GM12878 (cell line): ENCODE results near the gene FOXJ3. TPM values are rescaled to one million over a fixed set of nuclear protein-coding genes. Genes with fewer than 3 reads are reported as not detected.

Source experiments
- ATAC-seq: fragments of 200-7000 bp; cut with Tn5 transposase; 3 replicates; pipeline ENCODE4 v1.9.1; 2020; ENCODE audit warnings: mild to moderate bottlenecking, moderate library complexity
- BruUV-seq: library from RNA; stranded (reverse); fragments of 400-500 nt; replicated peaks from 2 replicates; lab custom pipeline; 2021; lab: Mats Ljungman, UMichigan
- CTCF ChIA-PET: fragments of 300-600 bp; sonication (Branson Sonifier 250); formaldehyde crosslinking; extraction: SDS; loops from one replicate; lab custom pipeline; 2021; ENCODE audit warnings: inconsistent platforms; lab: Yijun Ruan, JAX
- POLR2A ChIA-PET: fragments of 350-600 bp; formaldehyde crosslinking; extraction: SDS; loops from one replicate; lab custom pipeline; 2021; ENCODE audit warnings: inconsistent platforms; lab: Charles Lee
- RAD21 ChIA-PET: fragments of 300-600 bp; sonication (Branson Sonifier 250); formaldehyde crosslinking; loops from one replicate; lab custom pipeline; 2023; ENCODE audit warnings: antibody characterized with exemption; ENCODE audit not compliant: unreplicated experiment; lab: Charles Lee
- SMC1A ChIA-PET: fragments of 300-600 bp; sonication (Branson Sonifier 250); formaldehyde crosslinking; loops from one replicate; lab custom pipeline; 2023; ENCODE audit not compliant: unreplicated experiment, uncharacterized antibody; lab: Charles Lee
- DNase-seq: peaks from one replicate; pipeline ENCODE4 v3.0.0-alpha.2; 2011; ENCODE audit warnings: low read depth, low spot score
- FAIRE-seq: peaks from 3 replicates; lab custom pipeline; 2011; peaks lifted over from hg19 to GRCh38; lab: Jason Lieb, UNC
- H2AFZ ChIP-seq: 2 replicates; pipeline ENCODE4 v1.6.0; 2011; ENCODE audit warnings: low read depth, low read length, control low read depth; ENCODE audit not compliant: control insufficient read depth
- H3K27ac ChIP-seq: 2 replicates; pipeline ENCODE4 v1.5.1; 2011; ENCODE audit warnings: control low read depth; ENCODE audit not compliant: control insufficient read depth, insufficient read depth
- H3K27me3 ChIP-seq, 2 experiments: replicated peaks in 1 of 2; 2 replicates each; pipeline versions ENCODE4 v1.6.0 to v1.6.1; 2011; ENCODE audit warnings: low read length in 1 of 2; ENCODE audit not compliant: control insufficient read depth in 2 of 2, insufficient read depth in 2 of 2
- H3K36me3 ChIP-seq, 2 experiments: 2 replicates each; pipeline ENCODE4 v1.5.1; 2011; ENCODE audit warnings: low read length in 1 of 2; ENCODE audit not compliant: control insufficient read depth in 2 of 2, insufficient read depth in 2 of 2
- H3K4me1 ChIP-seq: 2 replicates; pipeline ENCODE4 v1.6.1; 2011; ENCODE audit warnings: mild to moderate bottlenecking, low read length, moderate library complexity, mixed read lengths; ENCODE audit not compliant: control insufficient read depth, insufficient read depth
- H3K4me2 ChIP-seq: 2 replicates; pipeline ENCODE4 v1.6.0; 2011; ENCODE audit warnings: control low read depth; ENCODE audit not compliant: control insufficient read depth, insufficient read depth
- H3K4me3 ChIP-seq: fragments of 200-600 bp; sonication (generic); 2 replicates; pipeline ENCODE4 v1.5.1; 2016
- H3K79me2 ChIP-seq: 2 replicates; pipeline ENCODE4 v1.6.0; 2011; ENCODE audit warnings: low read length; ENCODE audit not compliant: control insufficient read depth, insufficient read depth
- H3K9ac ChIP-seq: 2 replicates; pipeline ENCODE4 v1.8.0; 2011; ENCODE audit warnings: low read length, control low read depth, mixed read lengths; ENCODE audit not compliant: control insufficient read depth, insufficient read depth
- H3K9me3 ChIP-seq: replicated peaks from 3 replicates; pipeline ENCODE4 v1.5.1; 2011; ENCODE audit warnings: mild to moderate bottlenecking, low read length; ENCODE audit not compliant: control insufficient read depth, insufficient read depth
- H4K20me1 ChIP-seq: 2 replicates; pipeline ENCODE4 v1.6.0; 2011; ENCODE audit not compliant: control insufficient read depth, insufficient read depth
- ASH2L ChIP-seq: fragments of 300-600, 200-600 bp; sonication (generic); IDR thresholded peaks from 2 replicates; pipeline ENCODE4 v1.6.1; 2017; ENCODE audit warnings: low read depth, mild to moderate bottlenecking, borderline replicate concordance
- BMI1 ChIP-seq: fragments of 450-650 bp; IDR thresholded peaks from 2 replicates; pipeline ENCODE4 v1.6.1; 2016; ENCODE audit warnings: mild to moderate bottlenecking, moderate library complexity, borderline replicate concordance
- EP300 ChIP-seq, 2 experiments: fragments of 150-350 bp in 1 of 2; IDR thresholded peaks; 2 replicates each; pipeline ENCODE4 v1.6.1; 2011 to 2012; ENCODE audit warnings: low read depth in 2 of 2, low read length in 2 of 2, borderline replicate concordance in 1 of 2, improper control_type of control experiment in 1 of 2, inconsistent platforms in 1 of 2; ENCODE audit not compliant: control insufficient read depth in 1 of 2
- KLF5 ChIP-seq: fragments of 450-650 bp; IDR thresholded peaks from 2 replicates; pipeline ENCODE4 v1.6.1; 2014; ENCODE audit warnings: mild to moderate bottlenecking; ENCODE audit not compliant: partially characterized antibody
- NBN ChIP-seq: fragments of 450-650 bp; IDR thresholded peaks from 2 replicates; pipeline ENCODE4 v1.6.1; 2016
- POU2F2 ChIP-seq: IDR thresholded peaks from 3 replicates; pipeline ENCODE4 v1.6.1; 2011; ENCODE audit warnings: low read depth, mild to moderate bottlenecking, low read length, borderline replicate concordance
- SREBF1 ChIP-seq: IDR thresholded peaks from 2 replicates; pipeline ENCODE4 v1.6.1; 2012; ENCODE audit warnings: mild to moderate bottlenecking, low read length
- TAF1 ChIP-seq: IDR thresholded peaks from 2 replicates; pipeline ENCODE4 v1.6.1; 2011; ENCODE audit warnings: mild to moderate bottlenecking, low read depth, low read length, borderline replicate concordance
- ZNF207 ChIP-seq: fragments of 450-650 bp; IDR thresholded peaks from 2 replicates; pipeline ENCODE4 v1.6.1; 2014; ENCODE audit warnings: antibody characterized with exemption, mild to moderate bottlenecking, borderline replicate concordance
- ZNF24 ChIP-seq: fragments of 450-650 bp; IDR thresholded peaks from 2 replicates; pipeline ENCODE4 v1.6.1; 2017; ENCODE audit warnings: antibody characterized with exemption, mild to moderate bottlenecking
- ZNF592 ChIP-seq: fragments of 450-650 bp; IDR thresholded peaks from 2 replicates; pipeline ENCODE4 v1.6.1; 2017; ENCODE audit warnings: mild to moderate bottlenecking, moderate library complexity
- WGBS: methylation state at CpG from one replicate; pipeline ENCODE4 v1.1.6; 2016; ENCODE audit warnings: low lambda C conversion rate; ENCODE audit not compliant: insufficient replicate concordance, insufficient coverage; ENCODE audit errors: missing lambda C conversion rate; 5-methylcytosine and 5-hydroxymethylcytosine counted together
- in situ Hi-C: fragments of 300-500 bp; cut with MboI; formaldehyde crosslinking; loops from 9 replicates; pipeline ENCODE4 v1.14.3; 2018; ENCODE audit warnings: mixed read lengths
- intact Hi-C: fragments of 100-400 bp; cut with micrococcal nuclease; formaldehyde crosslinking; loops from one replicate; pipeline ENCODE4 v1.14.2; 2022; ENCODE audit not compliant: unreplicated experiment
- polyA plus RNA-seq, 11 experiments: library from polyadenylated mRNA; depleted of rRNA in 4 of 11; unstranded in 6 of 11; stranded (reverse) in 5 of 11; fragments of >200 nt; fragmentation: Nextera tagmentation in 4 of 11; fragmentation: Illumina TruSeq in 1 of 11; extraction: Ambion mirVana in 4 of 11; extraction: Trizol in 1 of 11; gene quantifications; 1 replicate in 1 of 11; 2 replicates in 10 of 11; pipeline versions ENCODE4 v1.2.1 to v1.2.3, GENCODE V29; 2011 to 2016; ENCODE audit warnings: inconsistent platforms in 2 of 11, missing spikeins in 2 of 11, low read depth in 1 of 11
- total RNA-seq, 4 experiments: library from RNA; depleted of rRNA in 3 of 4; stranded (reverse); fragments of >200 nt in 3 of 4; fragmentation: Illumina TruSeq in 1 of 4; extraction: Trizol in 1 of 4; gene quantifications; 2 replicates each; pipeline versions ENCODE4 v1.2.1 to v1.2.3, GENCODE V29; 2013 to 2021
- TF ChIP-seq, protein P1 (sequence below): fragments of 450-650 bp; IDR thresholded peaks from 2 replicates; pipeline ENCODE4 v1.6.1; 2017; ENCODE audit warnings: mild to moderate bottlenecking

FOXJ3 gene
- total and polyA plus RNA-seq, 10 of the 15 experiments (the other 5 are each of a cell fraction or from before 2014, with no cell fraction given), result 9.5 to 54.2 (median 24.7) TPM

GRCh38 chr1:42348498-42348897 is 13.5 kb upstream of the FOXJ3 start:
- H2AFZ ChIP-seq, result no peak overlapping the region
- BruUV-seq, result no TSS peak
- H3K4me1 ChIP-seq, result no peaks in the 10 kb centered on the region

DNA sequence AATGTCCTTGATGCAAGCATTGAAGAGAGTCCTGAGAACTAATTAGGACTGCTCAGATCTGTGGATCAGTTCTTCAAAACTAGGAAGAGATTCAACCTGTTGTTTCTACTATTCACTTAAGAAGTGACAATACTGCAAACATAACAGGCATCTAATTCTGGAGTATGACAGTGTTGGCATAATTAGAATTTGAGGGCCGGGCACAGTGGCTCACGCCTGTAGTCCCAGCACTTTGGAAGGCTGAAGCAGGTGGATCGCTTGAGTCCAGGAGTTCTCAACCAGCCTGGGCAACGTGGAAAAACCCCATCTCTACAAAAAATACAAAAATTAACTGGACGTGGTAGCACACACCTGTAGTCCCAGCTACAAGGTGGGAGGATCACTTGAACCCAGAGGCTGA is 8.0 kb upstream of the FOXJ3 start:
- FAIRE-seq (no peak), ATAC-seq (no peak), DNase-seq (no peak)
- Histone ChIP-seq H3K27ac (no peak overlapping the region), H3K4me2 (no peak overlapping the region), H3K9me3 (no peaks in the 10 kb centered on the region), H3K36me3 (no peaks in the 10 kb centered on the region), H3K79me2 (no peaks in the 10 kb centered on the region), H4K20me1 (no peaks in the 10 kb centered on the region), H3K4me1 (no peaks in the 10 kb centered on the region), H2AFZ (no peak overlapping the region), H3K4me3 (no peak overlapping the region), H3K9ac (no peak overlapping the region), H3K27me3 (no peaks in the 10 kb centered on the region)
- no TSS peak for BruUV-seq
- RAD21 ChIA-PET, result no interaction called here
- POLR2A ChIA-PET, result no interaction called here
- in situ Hi-C loops, result no loop called here
- CTCF ChIA-PET, result no interaction called here
- intact Hi-C loops, result loop anchor here (5.0 kb wide), 3 partner anchors 114 to 404 kb away; partner anchors contain the start of genes PPCS and ZMYND12
- WGBS, result 21% methylated on average over 5 of the region's 5 CpGs
- SMC1A ChIA-PET, result interaction anchor here (1.6 kb wide), 1 partner anchor 170 kb away, joined by 3 read pairs; no protein-coding TSS in a partner anchor
- TF ChIP-seq EP300 (IDR thresholded peaks at IDR 0.05; ENCODE audit: borderline replicate concordance in 1 of 2, control insufficient read depth in 1 of 2, low read depth in 2 of 2, low read length in 2 of 2), result no peak
- no peak for TF ChIP-seq NBN
- TF ChIP-seq ZNF207, result no peak
- no peak for TF ChIP-seq ASH2L
- TF ChIP-seq, protein P1, sequence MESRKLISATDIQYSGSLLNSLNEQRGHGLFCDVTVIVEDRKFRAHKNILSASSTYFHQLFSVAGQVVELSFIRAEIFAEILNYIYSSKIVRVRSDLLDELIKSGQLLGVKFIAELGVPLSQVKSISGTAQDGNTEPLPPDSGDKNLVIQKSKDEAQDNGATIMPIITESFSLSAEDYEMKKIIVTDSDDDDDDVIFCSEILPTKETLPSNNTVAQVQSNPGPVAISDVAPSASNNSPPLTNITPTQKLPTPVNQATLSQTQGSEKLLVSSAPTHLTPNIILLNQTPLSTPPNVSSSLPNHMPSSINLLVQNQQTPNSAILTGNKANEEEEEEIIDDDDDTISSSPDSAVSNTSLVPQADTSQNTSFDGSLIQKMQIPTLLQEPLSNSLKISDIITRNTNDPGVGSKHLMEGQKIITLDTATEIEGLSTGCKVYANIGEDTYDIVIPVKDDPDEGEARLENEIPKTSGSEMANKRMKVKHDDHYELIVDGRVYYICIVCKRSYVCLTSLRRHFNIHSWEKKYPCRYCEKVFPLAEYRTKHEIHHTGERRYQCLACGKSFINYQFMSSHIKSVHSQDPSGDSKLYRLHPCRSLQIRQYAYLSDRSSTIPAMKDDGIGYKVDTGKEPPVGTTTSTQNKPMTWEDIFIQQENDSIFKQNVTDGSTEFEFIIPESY, result no peak
- TF ChIP-seq TAF1, result no peak
- TF ChIP-seq SREBF1, result no peak
- no peak for TF ChIP-seq ZNF592
- no peak for TF ChIP-seq KLF5
- TF ChIP-seq POU2F2, result no peak

More at GRCh38 chr1:42348498-42348897, 13.5 kb upstream of the FOXJ3 start:
- TF ChIP-seq ZNF24 (no peak), BMI1 (peak; percentile 88)
- ChIA-PET POLR2A (interaction anchor here (0.7 kb wide), 1 partner anchor 11 kb away, joined by 3 read pairs; no protein-coding TSS in a partner anchor), SMC1A (no interaction called here), CTCF (interaction anchor here (1.5 to 1.6 kb wide), 2 partner anchors 10 to 82 kb away, joined by 3 to 4 read pairs; no protein-coding TSS in a partner anchor), RAD21 (interaction anchor here (2.0 kb wide), 1 partner anchor 9 kb away, joined by 7 read pairs; no protein-coding TSS in a partner anchor)
- no peak for ATAC-seq
- Histone ChIP-seq H3K9me3 (no peaks in the 10 kb centered on the region), H3K4me3 (no peak overlapping the region), H3K79me2 (no peaks in the 10 kb centered on the region), H3K36me3 (no peaks in the 10 kb centered on the region), H4K20me1 (no peaks in the 10 kb centered on the region), H3K27me3 (0 out of 4 replicates have a peak, but pooled peaks cover 0 to 3% of the 10 kb centered on the region in 2 experiments), H3K9ac (no peak overlapping the region), H3K27ac (no peak overlapping the region), H3K4me2 (no peak overlapping the region)
- in situ Hi-C loops, result no loop called here
- DNase-seq, result no peak
- no peak for FAIRE-seq
- intact Hi-C loops, result no loop called here
